ENCODE measurements around the gene REV1. TPM values are rescaled to one million over a fixed set of nuclear protein-coding genes. Genes with fewer than 3 reads are reported as not detected.

Gene REV1
- total RNA-seq, 1 experiment from 2014 or later = 34.3 TPM

DNA sequence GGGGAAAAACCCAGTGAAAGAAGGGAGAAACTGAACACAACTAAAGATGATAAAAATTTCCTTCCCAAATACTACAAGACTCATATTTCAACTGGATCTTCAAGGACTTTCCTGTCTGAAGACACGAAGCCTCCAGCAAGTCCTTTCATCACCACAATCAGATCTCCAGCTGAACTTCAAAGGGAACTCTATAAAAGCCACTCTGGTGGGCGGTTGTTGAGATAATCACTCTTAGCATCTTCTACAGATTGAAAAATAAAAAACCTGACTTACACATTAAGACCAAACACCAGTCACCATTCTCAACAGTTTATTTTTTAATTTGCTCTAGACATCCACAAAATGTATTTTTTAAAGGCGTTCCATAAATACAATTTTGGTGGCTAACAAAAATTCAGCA, 4.4 kb downstream of the REV1 start:
- ATAC-seq (no peak), DNase-seq (ENCODE audit: low read depth, low spot score) (no peak)
- Histone ChIP-seq H3K9ac (ENCODE audit: low read length) (no peak overlapping the region), H4K20me1 (ENCODE audit: insufficient read depth) (peaks cover 6% of the 10 kb centered on the region; the same call in 1 of the 2 replicates), H3K4me3 (replicated peaks in 1 of 2; ENCODE audit: low read depth in 1 of 2, low read length in 2 of 2) (no peak overlapping the region), H3K27me3 (ENCODE audit: insufficient read depth, low read length) (no peaks in the 10 kb centered on the region), H2AFZ (ENCODE audit: low read depth, low read length, poor library complexity, severe bottlenecking) (no peak overlapping the region), H3K27ac (ENCODE audit: low read depth, low read length) (no peak overlapping the region), H3K9me2 (ENCODE audit: insufficient read depth) (no peaks in the 10 kb centered on the region), H3K4me1 (ENCODE audit: control insufficient read depth in 1 of 2, insufficient read depth in 2 of 2, low read length in 2 of 2) (peaks cover 9 to 36% of the 10 kb centered on the region in 2 experiments; a peak in 3 of 4 replicates), H3K79me2 (ENCODE audit: insufficient read depth, low read length) (peaks cover 88% of the 10 kb centered on the region), H3K36me3 (ENCODE audit: control insufficient read depth in 1 of 2, insufficient read depth in 2 of 2, low read length in 2 of 2) (no peaks in the 10 kb centered on the region), H3K9me3 (ENCODE audit: control insufficient read depth in 1 of 2, insufficient read depth in 1 of 2, low read depth in 1 of 2, low read length in 2 of 2) (no peaks in the 10 kb centered on the region), H3K4me2 (ENCODE audit: low read length) (peak overlapping the region; percentile 34; the same call in 1 of the 2 replicates)
- RAD21 ChIA-PET (ENCODE audit: low non-redundant PET in 1 of 2, low total read pairs in 2 of 2, uncharacterized antibody in 2 of 2, unreplicated experiment in 2 of 2) = no interaction called here
- BruUV-seq (replicated peaks) = no TSS peak
- intact Hi-C loops (cut with micrococcal nuclease) = no loop called here
- POLR2A ChIA-PET = no interaction called here
- TF ChIP-seq JUND (IDR thresholded peaks at IDR 0.05) = no peak
- TF ChIP-seq EGR1 (IDR thresholded peaks at IDR 0.05; ENCODE audit: low read depth) = no peak
- TF ChIP-seq ZBTB33 (IDR thresholded peaks at IDR 0.05; ENCODE audit: extremely low read depth, insufficient replicate concordance, low read length) = no peak
- TF ChIP-seq TCF7L2 (IDR thresholded peaks at IDR 0.05; ENCODE audit: borderline replicate concordance, extremely low read depth, insufficient read depth, insufficient read length) = no peak
- TF ChIP-seq ELF1 (IDR thresholded peaks at IDR 0.05; ENCODE audit: borderline replicate concordance, low read depth) = no peak
- TF ChIP-seq, protein P1, sequence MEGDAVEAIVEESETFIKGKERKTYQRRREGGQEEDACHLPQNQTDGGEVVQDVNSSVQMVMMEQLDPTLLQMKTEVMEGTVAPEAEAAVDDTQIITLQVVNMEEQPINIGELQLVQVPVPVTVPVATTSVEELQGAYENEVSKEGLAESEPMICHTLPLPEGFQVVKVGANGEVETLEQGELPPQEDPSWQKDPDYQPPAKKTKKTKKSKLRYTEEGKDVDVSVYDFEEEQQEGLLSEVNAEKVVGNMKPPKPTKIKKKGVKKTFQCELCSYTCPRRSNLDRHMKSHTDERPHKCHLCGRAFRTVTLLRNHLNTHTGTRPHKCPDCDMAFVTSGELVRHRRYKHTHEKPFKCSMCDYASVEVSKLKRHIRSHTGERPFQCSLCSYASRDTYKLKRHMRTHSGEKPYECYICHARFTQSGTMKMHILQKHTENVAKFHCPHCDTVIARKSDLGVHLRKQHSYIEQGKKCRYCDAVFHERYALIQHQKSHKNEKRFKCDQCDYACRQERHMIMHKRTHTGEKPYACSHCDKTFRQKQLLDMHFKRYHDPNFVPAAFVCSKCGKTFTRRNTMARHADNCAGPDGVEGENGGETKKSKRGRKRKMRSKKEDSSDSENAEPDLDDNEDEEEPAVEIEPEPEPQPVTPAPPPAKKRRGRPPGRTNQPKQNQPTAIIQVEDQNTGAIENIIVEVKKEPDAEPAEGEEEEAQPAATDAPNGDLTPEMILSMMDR (IDR thresholded peaks at IDR 0.05 in 2 of 3, conservative IDR thresholded peaks at IDR 0.05 in 1 of 3; ENCODE audit: borderline replicate concordance in 1 of 3, insufficient read depth in 1 of 3, low read depth in 2 of 3, low read length in 2 of 3) = no peak
- TF ChIP-seq MAX (IDR thresholded peaks at IDR 0.05) = no peak
- TF ChIP-seq EZH2phosphoT487 (IDR thresholded peaks at IDR 0.05; ENCODE audit: borderline replicate concordance) = no peak
- TF ChIP-seq REST (IDR thresholded peaks at IDR 0.05; ENCODE audit: low read depth) = no peak
- no peak for TF ChIP-seq ZNF274 (IDR thresholded peaks at IDR 0.05; ENCODE audit: low read depth, low read length)
- TF ChIP-seq ATF3 (IDR thresholded peaks at IDR 0.05) = no peak
- CTCF ChIA-PET = no interaction called here
